Memory B cell (primary cell): ENCODE data around the gene SOX13.

Experiments
- ATAC-seq: fragments of 150-1000 bp; cut with Tn5 transposase; 2 replicates; pipeline ENCODE4 v1.10.0; 2021; ENCODE audit warnings: low read depth, mild to moderate bottlenecking, moderate library complexity
- DNase-seq, 2 donors: peaks; one replicate each; pipeline ENCODE4 v3.0.0; 2022; ENCODE audit warnings: low spot score in 2 of 2
- H3K27ac Mint-ChIP-seq: one replicate; pipeline ENCODE4 v1.8.0; 2022; ENCODE audit warnings: mild to moderate bottlenecking, moderate library complexity, mixed read lengths
- H3K27me3 Mint-ChIP-seq: one replicate; pipeline ENCODE4 v1.8.0; 2022; ENCODE audit warnings: mixed read lengths
- H3K36me3 Mint-ChIP-seq: one replicate; pipeline ENCODE4 v1.8.0; 2022; ENCODE audit warnings: mild to moderate bottlenecking, mixed read lengths
- H3K4me1 Mint-ChIP-seq: one replicate; pipeline ENCODE4 v1.8.0; 2022; ENCODE audit warnings: mixed read lengths
- H3K4me3 Mint-ChIP-seq: one replicate; pipeline ENCODE4 v1.8.0; 2022; ENCODE audit warnings: mild to moderate bottlenecking, moderate library complexity, mixed read lengths
- H3K9me3 Mint-ChIP-seq: one replicate; pipeline ENCODE4 v1.8.0; 2022; ENCODE audit warnings: mixed read lengths

The SOX13 gene

GRCh38 chr1:204162494-204163074, 89.7 kb downstream of the SOX13 start:
- Mint-ChIP-seq H3K27me3 (peaks cover 22% of the 10 kb centered on the region), H3K9me3 (peaks cover 4% of the 10 kb centered on the region)

GRCh38 chr1:204166219-204166618, 93.3 kb downstream of the SOX13 start, which contains the start of gene REN:
Gene REN (minus strand): TSS chr1:204166337. CDS start chr1:204166293, 44 bp downstream.
- peaks cover 8% of the 10 kb centered on the region for H3K27me3 Mint-ChIP-seq
- ATAC-seq: no peak
- H3K27ac Mint-ChIP-seq: no peak within 1 kb of the TSS
- H3K9me3 Mint-ChIP-seq: peaks cover 6% of the 10 kb centered on the region
- H3K36me3 Mint-ChIP-seq: no peaks in the 10 kb centered on the region
- H3K4me1 Mint-ChIP-seq: no peaks in the 10 kb centered on the region
- H3K4me3 Mint-ChIP-seq: no peak within 1 kb of the TSS
- no peak for DNase-seq

More at GRCh38 chr1:204162494-204163074, 89.7 kb downstream of the SOX13 start:
- ATAC-seq (peak; percentile 90), DNase-seq (peak; percentile 76 to 81)
- no peak overlapping the region for H3K4me3 Mint-ChIP-seq
- no peak overlapping the region for H3K27ac Mint-ChIP-seq
- H3K36me3 Mint-ChIP-seq: no peaks in the 10 kb centered on the region
- no peaks in the 10 kb centered on the region for H3K4me1 Mint-ChIP-seq

GRCh38 chr1:204167730-204168129, 94.8 kb downstream of the SOX13 start:
- Mint-ChIP-seq H3K9me3 (peaks cover 10% of the 10 kb centered on the region), H3K27ac (no peak overlapping the region)
- DNase-seq: no peak

GRCh38 chr1:204169858-204170257, 96.9 kb downstream of the SOX13 start:
- Mint-ChIP-seq H3K27ac (no peak overlapping the region), H3K4me3 (no peak overlapping the region), H3K36me3 (peaks cover 2% of the 10 kb centered on the region), H3K9me3 (peaks cover 11% of the 10 kb centered on the region), H3K4me1 (no peaks in the 10 kb centered on the region), H3K27me3 (peaks cover 12% of the 10 kb centered on the region)
- ATAC-seq (no peak), DNase-seq (no peak)

More at GRCh38 chr1:204167730-204168129, 94.8 kb downstream of the SOX13 start:
- Mint-ChIP-seq H3K4me3 (no peak overlapping the region), H3K36me3 (no peaks in the 10 kb centered on the region), H3K4me1 (no peaks in the 10 kb centered on the region), H3K27me3 (peaks cover 5% of the 10 kb centered on the region)
- no peak for ATAC-seq

- Mint-ChIP-seq H3K27me3 (peaks cover 12% of the 10 kb centered on the region), H3K4me1 (no peaks in the 10 kb centered on the region), H3K9me3 (peaks cover 11% of the 10 kb centered on the region), H3K36me3 (peaks cover 2% of the 10 kb centered on the region), H3K4me3 (no peak overlapping the region), H3K27ac (no peak overlapping the region)
- no peak for DNase-seq
- ATAC-seq: no peak
Observed at GRCh38 chr1:204170494-204171155, 97.7 kb downstream of the SOX13 start.

- Mint-ChIP-seq H3K27ac (no peak overlapping the region), H3K4me1 (no peaks in the 10 kb centered on the region), H3K36me3 (peaks cover 2% of the 10 kb centered on the region), H3K9me3 (peaks cover 11% of the 10 kb centered on the region), H3K4me3 (no peak overlapping the region), H3K27me3 (peaks cover 9% of the 10 kb centered on the region)
- DNase-seq: no peak
- no peak for ATAC-seq
Observed at GRCh38 chr1:204171751-204172178, 98.8 kb downstream of the SOX13 start.

- no peak overlapping the region for H3K27ac Mint-ChIP-seq
- peaks cover 7% of the 10 kb centered on the region for H3K27me3 Mint-ChIP-seq
- H3K4me3 Mint-ChIP-seq: no peak overlapping the region
- H3K4me1 Mint-ChIP-seq: no peaks in the 10 kb centered on the region
- DNase-seq (no peak), ATAC-seq (no peak)
- H3K36me3 Mint-ChIP-seq: peaks cover 2% of the 10 kb centered on the region
- H3K9me3 Mint-ChIP-seq: peaks cover 8% of the 10 kb centered on the region
Observed at GRCh38 chr1:204172404-204173029, 99.6 kb downstream of the SOX13 start.

- no peak overlapping the region for H3K4me3 Mint-ChIP-seq
- ATAC-seq (no peak), DNase-seq (no peak)
- H3K4me1 Mint-ChIP-seq: no peaks in the 10 kb centered on the region
- peaks cover 2% of the 10 kb centered on the region for H3K36me3 Mint-ChIP-seq
- peaks cover 7% of the 10 kb centered on the region for H3K27me3 Mint-ChIP-seq
- H3K9me3 Mint-ChIP-seq: peaks cover 7% of the 10 kb centered on the region
- H3K27ac Mint-ChIP-seq: no peak overlapping the region
Observed at GRCh38 chr1:204174958-204175357, 102.0 kb downstream of the SOX13 start.

- no peak overlapping the region for H3K4me3 Mint-ChIP-seq
- peaks cover 2% of the 10 kb centered on the region for H3K36me3 Mint-ChIP-seq
- no peak for DNase-seq
- H3K4me1 Mint-ChIP-seq: no peaks in the 10 kb centered on the region
- peaks cover 6% of the 10 kb centered on the region for H3K9me3 Mint-ChIP-seq
- ATAC-seq: no peak
- peaks cover 7% of the 10 kb centered on the region for H3K27me3 Mint-ChIP-seq
- H3K27ac Mint-ChIP-seq: no peak overlapping the region
Observed at GRCh38 chr1:204176049-204176448, 103.1 kb downstream of the SOX13 start.

GRCh38 chr1:204177133-204177532, 104.2 kb downstream of the SOX13 start:
- H3K36me3 Mint-ChIP-seq: peaks cover 2% of the 10 kb centered on the region
- peaks cover 7% of the 10 kb centered on the region for H3K27me3 Mint-ChIP-seq
- ATAC-seq (no peak), DNase-seq (no peak)
- H3K4me1 Mint-ChIP-seq: no peaks in the 10 kb centered on the region
- no peak overlapping the region for H3K27ac Mint-ChIP-seq
- H3K4me3 Mint-ChIP-seq: no peak overlapping the region
- peaks cover 4% of the 10 kb centered on the region for H3K9me3 Mint-ChIP-seq
